HCT116 (cell line): ENCODE data around the gene PPM1H. TPM values are rescaled to one million over a fixed set of nuclear protein-coding genes. Genes with fewer than 3 reads are reported as not detected.

Source experiments
- ATAC-seq: fragments of 200-7000 bp; cut with Tn5 transposase; 2 replicates; pipeline ENCODE4 v1.9.1; 2020; ENCODE audit warnings: mild to moderate bottlenecking, moderate library complexity
- BruUV-seq: library from RNA; stranded (reverse); fragments of 400-500 nt; replicated peaks from 2 replicates; lab custom pipeline; 2021; lab: Mats Ljungman, UMichigan
- CTCF ChIA-PET: fragments of 300-600 bp; sonication (Branson Sonifier 250); formaldehyde crosslinking; loops from one replicate; lab custom pipeline; 2021; ENCODE audit warnings: antibody characterized with exemption; lab: Charles Lee
- POLR2A ChIA-PET: fragments of 300-600, 350-600 bp; sonication (Branson Sonifier 250); formaldehyde crosslinking; loops from one replicate; lab custom pipeline; 2021; ENCODE audit warnings: antibody characterized with exemption; lab: Charles Lee
- RAD21 ChIA-PET, 2 experiments: fragments of 300-600 bp; sonication (Branson Sonifier 250); formaldehyde crosslinking; loops; one replicate each; lab custom pipeline; 2023; ENCODE audit warnings: low total read pairs in 2 of 2; ENCODE audit not compliant: uncharacterized antibody in 2 of 2, unreplicated experiment in 2 of 2, low non-redundant PET in 1 of 2; lab: Charles Lee
- DNase-seq: peaks from one replicate; pipeline ENCODE4 v3.0.0-alpha.2; 2010; ENCODE audit warnings: low read depth, low spot score
- H2AFZ ChIP-seq: fragments of 200-600 bp; shearing (Covaris generic), sonication (generic); 2 replicates; pipeline ENCODE4 v1.6.1; 2017; ENCODE audit warnings: low read depth, mixed run types, mixed read lengths, antibody characterized with exemption, low read length; ENCODE audit not compliant: poor library complexity, severe bottlenecking
- H3K27ac ChIP-seq: 2 replicates; pipeline ENCODE4 v1.5.1; 2012; ENCODE audit warnings: low read depth, low read length
- H3K27me3 ChIP-seq: fragments of 200-600 bp; sonication (generic); 2 replicates; pipeline ENCODE4 v1.6.1; 2016; ENCODE audit warnings: mixed run types, low read length, mixed read lengths; ENCODE audit not compliant: insufficient read depth
- H3K36me3 ChIP-seq, 2 experiments: fragments of 200-500 bp in 1 of 2; fragments of 200-600 bp in 1 of 2; sonication (Bioruptor generic) in 1 of 2; sonication (generic) in 1 of 2; 2 replicates each; pipeline versions ENCODE4 v1.5.1 to v1.6.1; 2014 to 2016; ENCODE audit warnings: low read length in 2 of 2, inconsistent platforms in 1 of 2, mixed read lengths in 1 of 2, mixed run types in 1 of 2; ENCODE audit not compliant: insufficient read depth in 2 of 2, control insufficient read depth in 1 of 2
- H3K4me1 ChIP-seq, 2 experiments: fragments of 200-600 bp in 1 of 2; sonication (generic) in 1 of 2; 2 replicates each; pipeline versions ENCODE4 v1.5.1 to v1.6.1; 2012 to 2017; ENCODE audit warnings: low read length in 2 of 2, inconsistent platforms in 1 of 2, mild to moderate bottlenecking in 1 of 2, mixed read lengths in 1 of 2, mixed run types in 1 of 2, moderate library complexity in 1 of 2; ENCODE audit not compliant: insufficient read depth in 2 of 2, control insufficient read depth in 1 of 2
- H3K4me2 ChIP-seq: fragments of 200-600 bp; sonication (generic); 2 replicates; pipeline ENCODE4 v1.6.1; 2017; ENCODE audit warnings: mixed run types, low read length, mixed read lengths
- H3K4me3 ChIP-seq, 2 experiments: fragments of 200-600 bp in 1 of 2; sonication (generic) in 1 of 2; replicated peaks in 1 of 2; 2 replicates each; pipeline ENCODE4 v1.5.1; 2011 to 2016; ENCODE audit warnings: low read length in 2 of 2, control low read depth in 1 of 2, low read depth in 1 of 2, mild to moderate bottlenecking in 1 of 2, mixed read lengths in 1 of 2, mixed run types in 1 of 2
- H3K79me2 ChIP-seq: fragments of 200-600 bp; sonication (generic); 2 replicates; pipeline ENCODE4 v1.6.1; 2017; ENCODE audit warnings: mild to moderate bottlenecking, mixed run types, low read length, moderate library complexity, mixed read lengths; ENCODE audit not compliant: insufficient read depth
- H3K9ac ChIP-seq: fragments of 200-600 bp; sonication (generic); 2 replicates; pipeline ENCODE4 v1.6.1; 2016; ENCODE audit warnings: low read length, mixed read lengths
- H3K9me2 ChIP-seq: fragments of 200-600 bp; sonication (generic), shearing (Covaris generic); 2 replicates; pipeline ENCODE4 v1.6.1; 2017; ENCODE audit warnings: mixed run types, mild to moderate bottlenecking, moderate library complexity; ENCODE audit not compliant: insufficient read depth
- H3K9me3 ChIP-seq, 2 experiments: fragments of 200-500 bp in 1 of 2; fragments of 200-600 bp in 1 of 2; sonication (Bioruptor generic) in 1 of 2; sonication (generic) in 1 of 2; 2 replicates each; pipeline ENCODE4 v1.6.1; 2014 to 2017; ENCODE audit warnings: low read length in 2 of 2, mixed read lengths in 2 of 2, inconsistent platforms in 1 of 2, low read depth in 1 of 2, mild to moderate bottlenecking in 1 of 2, mixed run types in 1 of 2, moderate library complexity in 1 of 2; ENCODE audit not compliant: control insufficient read depth in 1 of 2, insufficient read depth in 1 of 2
- H4K20me1 ChIP-seq: fragments of 200-600 bp; sonication (generic), shearing (Covaris generic); 2 replicates; pipeline ENCODE4 v1.6.1; 2017; ENCODE audit warnings: mixed run types, mild to moderate bottlenecking, moderate library complexity; ENCODE audit not compliant: insufficient read depth
- CEBPB ChIP-seq: IDR thresholded peaks from 2 replicates; pipeline ENCODE4 v1.6.1; 2012; ENCODE audit warnings: low read depth
- EZH2phosphoT487 ChIP-seq: fragments of 200-600 bp; IDR thresholded peaks from 2 replicates; pipeline ENCODE4 v1.6.1; 2018; ENCODE audit warnings: antibody characterized with exemption, borderline replicate concordance
- FOSL1 ChIP-seq: IDR thresholded peaks from 2 replicates; pipeline ENCODE4 v1.6.1; 2012; ENCODE audit warnings: low read depth
- ZNF274 ChIP-seq: fragments of 200-500 bp; sonication (Bioruptor generic); IDR thresholded peaks from 2 replicates; pipeline ENCODE4 v1.6.1; 2014; ENCODE audit warnings: mild to moderate bottlenecking, low read depth, low read length, inconsistent platforms
- intact Hi-C: fragments of 100-400 bp; cut with micrococcal nuclease; formaldehyde crosslinking; loops from 2 replicates; pipeline ENCODE4 v1.10.0; 2022
- total RNA-seq: library from RNA; stranded (reverse); gene quantifications from one replicate; pipeline ENCODE4 v1.2.1, GENCODE V29; 2021; ENCODE audit not compliant: unreplicated experiment
- TF ChIP-seq, protein P1 (sequence below): IDR thresholded peaks from 2 replicates; pipeline ENCODE4 v1.6.1; 2012; ENCODE audit warnings: low read depth
- TF ChIP-seq, protein P2 (sequence below): IDR thresholded peaks from 2 replicates; pipeline ENCODE4 v1.6.1; 2012
- TF ChIP-seq, protein P3 (sequence below): IDR thresholded peaks from 2 replicates; pipeline ENCODE4 v1.6.1; 2011; ENCODE audit warnings: mild to moderate bottlenecking, low read length, moderate library complexity; ENCODE audit not compliant: insufficient replicate concordance; ENCODE audit errors: extremely low read depth
- TF ChIP-seq, protein P4 (sequence below): IDR thresholded peaks from 2 replicates; pipeline ENCODE4 v1.6.1; 2012

PPM1H gene
- total RNA-seq, 1 experiment from 2014 or later: 8.0 TPM

DNA sequence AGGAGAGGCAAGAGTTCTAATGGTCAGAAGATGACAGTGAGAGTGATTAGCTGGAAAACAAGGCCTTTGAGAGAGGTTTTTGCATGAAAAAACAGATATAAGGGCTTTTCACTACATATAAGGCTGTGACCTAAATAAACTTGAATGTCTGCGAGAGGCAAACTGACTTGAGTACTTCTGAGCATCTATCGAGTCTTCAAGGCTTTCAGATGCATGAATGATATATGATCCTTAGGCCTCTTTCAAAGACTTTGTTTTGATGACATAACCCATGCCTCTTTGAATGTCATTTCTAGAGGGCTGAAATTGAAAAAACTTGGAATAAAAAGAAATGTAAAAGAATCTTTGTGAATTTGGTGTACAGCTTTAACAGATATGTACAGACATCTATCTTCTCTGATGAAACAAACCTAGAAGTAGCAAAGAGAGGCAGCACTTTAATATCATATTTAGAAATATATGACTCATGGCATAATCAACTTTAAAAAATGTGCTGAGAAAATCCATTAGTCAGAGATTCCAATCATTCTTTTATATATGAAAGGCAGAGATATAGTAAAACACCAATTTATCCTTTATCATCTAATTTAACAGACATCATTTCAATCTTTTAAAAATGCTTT lies 72.6 kb downstream of the PPM1H start:
- Histone ChIP-seq H3K4me2 (peak overlapping the region; percentile 47), H3K9me2 (no peaks in the 10 kb centered on the region), H3K27me3 (no peaks in the 10 kb centered on the region), H2AFZ (no peak overlapping the region), H4K20me1 (no peaks in the 10 kb centered on the region), H3K27ac (no peak overlapping the region), H3K9ac (no peak overlapping the region), H3K79me2 (no peaks in the 10 kb centered on the region), H3K4me1 (peaks cover 36 to 48% of the 10 kb centered on the region in 2 experiments), H3K9me3 (no peaks in the 10 kb centered on the region), H3K4me3 (no peak overlapping the region), H3K36me3 (no peaks in the 10 kb centered on the region)
- POLR2A ChIA-PET: no interaction called here
- no TSS peak for BruUV-seq
- CTCF ChIA-PET: no interaction called here
- ATAC-seq (no peak), DNase-seq (no peak)
- intact Hi-C loops: no loop called here
- RAD21 ChIA-PET: no interaction called here
- TF ChIP-seq, protein P1, sequence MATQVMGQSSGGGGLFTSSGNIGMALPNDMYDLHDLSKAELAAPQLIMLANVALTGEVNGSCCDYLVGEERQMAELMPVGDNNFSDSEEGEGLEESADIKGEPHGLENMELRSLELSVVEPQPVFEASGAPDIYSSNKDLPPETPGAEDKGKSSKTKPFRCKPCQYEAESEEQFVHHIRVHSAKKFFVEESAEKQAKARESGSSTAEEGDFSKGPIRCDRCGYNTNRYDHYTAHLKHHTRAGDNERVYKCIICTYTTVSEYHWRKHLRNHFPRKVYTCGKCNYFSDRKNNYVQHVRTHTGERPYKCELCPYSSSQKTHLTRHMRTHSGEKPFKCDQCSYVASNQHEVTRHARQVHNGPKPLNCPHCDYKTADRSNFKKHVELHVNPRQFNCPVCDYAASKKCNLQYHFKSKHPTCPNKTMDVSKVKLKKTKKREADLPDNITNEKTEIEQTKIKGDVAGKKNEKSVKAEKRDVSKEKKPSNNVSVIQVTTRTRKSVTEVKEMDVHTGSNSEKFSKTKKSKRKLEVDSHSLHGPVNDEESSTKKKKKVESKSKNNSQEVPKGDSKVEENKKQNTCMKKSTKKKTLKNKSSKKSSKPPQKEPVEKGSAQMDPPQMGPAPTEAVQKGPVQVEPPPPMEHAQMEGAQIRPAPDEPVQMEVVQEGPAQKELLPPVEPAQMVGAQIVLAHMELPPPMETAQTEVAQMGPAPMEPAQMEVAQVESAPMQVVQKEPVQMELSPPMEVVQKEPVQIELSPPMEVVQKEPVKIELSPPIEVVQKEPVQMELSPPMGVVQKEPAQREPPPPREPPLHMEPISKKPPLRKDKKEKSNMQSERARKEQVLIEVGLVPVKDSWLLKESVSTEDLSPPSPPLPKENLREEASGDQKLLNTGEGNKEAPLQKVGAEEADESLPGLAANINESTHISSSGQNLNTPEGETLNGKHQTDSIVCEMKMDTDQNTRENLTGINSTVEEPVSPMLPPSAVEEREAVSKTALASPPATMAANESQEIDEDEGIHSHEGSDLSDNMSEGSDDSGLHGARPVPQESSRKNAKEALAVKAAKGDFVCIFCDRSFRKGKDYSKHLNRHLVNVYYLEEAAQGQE: no peak
- TF ChIP-seq FOSL1: peak; percentile 53; the same call in 1 of the 2 replicates

DNA sequence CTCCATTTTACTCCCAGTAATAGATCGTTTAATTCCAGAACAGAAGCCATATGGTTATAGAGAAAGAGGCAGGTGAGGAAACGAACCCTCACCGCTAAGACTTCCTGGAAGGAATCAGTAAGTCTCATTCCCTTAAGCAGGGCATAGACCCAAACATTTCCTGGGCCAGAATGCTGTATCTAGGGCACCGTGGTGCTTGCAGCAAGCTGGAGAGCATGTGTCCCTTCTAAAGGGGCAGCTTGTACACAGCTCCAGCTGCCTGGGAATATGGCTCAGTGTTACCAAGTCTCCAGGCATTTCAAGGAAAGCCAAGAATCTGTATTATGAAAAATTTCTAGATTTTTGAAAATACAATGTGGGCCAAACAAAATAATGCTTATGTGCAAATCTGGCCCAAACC lies 73.4 kb downstream of the PPM1H start:
- H3K9ac ChIP-seq: no peak overlapping the region
- H3K4me3 ChIP-seq: no peak overlapping the region
- no peak for DNase-seq
- CTCF ChIA-PET: no interaction called here
- no peaks in the 10 kb centered on the region for H3K79me2 ChIP-seq
- H4K20me1 ChIP-seq: no peaks in the 10 kb centered on the region
- intact Hi-C loops: no loop called here
- H3K9me2 ChIP-seq: no peaks in the 10 kb centered on the region
- no peaks in the 10 kb centered on the region for H3K36me3 ChIP-seq
- peaks cover 28 to 40% of the 10 kb centered on the region in 2 experiments for H3K4me1 ChIP-seq
- H2AFZ ChIP-seq: no peak overlapping the region
- no peak overlapping the region for H3K4me2 ChIP-seq
- no peak for ATAC-seq
- RAD21 ChIA-PET: no interaction called here
- H3K27ac ChIP-seq: no peak overlapping the region
- H3K9me3 ChIP-seq: no peaks in the 10 kb centered on the region
- BruUV-seq: no TSS peak
- no peaks in the 10 kb centered on the region for H3K27me3 ChIP-seq
- POLR2A ChIA-PET: no interaction called here
- TF ChIP-seq CEBPB: no peak
- TF ChIP-seq, protein P2, sequence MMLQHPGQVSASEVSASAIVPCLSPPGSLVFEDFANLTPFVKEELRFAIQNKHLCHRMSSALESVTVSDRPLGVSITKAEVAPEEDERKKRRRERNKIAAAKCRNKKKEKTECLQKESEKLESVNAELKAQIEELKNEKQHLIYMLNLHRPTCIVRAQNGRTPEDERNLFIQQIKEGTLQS: no peak
- TF ChIP-seq, protein P3, sequence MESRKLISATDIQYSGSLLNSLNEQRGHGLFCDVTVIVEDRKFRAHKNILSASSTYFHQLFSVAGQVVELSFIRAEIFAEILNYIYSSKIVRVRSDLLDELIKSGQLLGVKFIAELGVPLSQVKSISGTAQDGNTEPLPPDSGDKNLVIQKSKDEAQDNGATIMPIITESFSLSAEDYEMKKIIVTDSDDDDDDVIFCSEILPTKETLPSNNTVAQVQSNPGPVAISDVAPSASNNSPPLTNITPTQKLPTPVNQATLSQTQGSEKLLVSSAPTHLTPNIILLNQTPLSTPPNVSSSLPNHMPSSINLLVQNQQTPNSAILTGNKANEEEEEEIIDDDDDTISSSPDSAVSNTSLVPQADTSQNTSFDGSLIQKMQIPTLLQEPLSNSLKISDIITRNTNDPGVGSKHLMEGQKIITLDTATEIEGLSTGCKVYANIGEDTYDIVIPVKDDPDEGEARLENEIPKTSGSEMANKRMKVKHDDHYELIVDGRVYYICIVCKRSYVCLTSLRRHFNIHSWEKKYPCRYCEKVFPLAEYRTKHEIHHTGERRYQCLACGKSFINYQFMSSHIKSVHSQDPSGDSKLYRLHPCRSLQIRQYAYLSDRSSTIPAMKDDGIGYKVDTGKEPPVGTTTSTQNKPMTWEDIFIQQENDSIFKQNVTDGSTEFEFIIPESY: no peak
- TF ChIP-seq, protein P1: no peak
- TF ChIP-seq, protein P4, sequence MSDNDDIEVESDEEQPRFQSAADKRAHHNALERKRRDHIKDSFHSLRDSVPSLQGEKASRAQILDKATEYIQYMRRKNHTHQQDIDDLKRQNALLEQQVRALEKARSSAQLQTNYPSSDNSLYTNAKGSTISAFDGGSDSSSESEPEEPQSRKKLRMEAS: no peak
- no peak for TF ChIP-seq ZNF274
- TF ChIP-seq EZH2phosphoT487: no peak
